RWPE2 (cell line): ENCODE measurements around the gene ACAT2.
"Not testable (repeated sequence)": the region's sequence is repeated elsewhere in the genome, so short reads cannot be mapped to it uniquely, and the experiment has no call there.

Experiments
- ATAC-seq: fragments of 200-7000 bp; cut with Tn5 transposase; 3 replicates; pipeline ENCODE4 v1.9.1; 2021; ENCODE audit warnings: low read depth
- DNase-seq: peaks from one replicate; pipeline ENCODE4 v3.0.0-alpha.2; 2020; ENCODE audit warnings: low spot score
- H3K27ac ChIP-seq: fragments of 450-650 bp; 2 replicates; pipeline ENCODE4 v1.5.1; 2017; ENCODE audit warnings: mild to moderate bottlenecking; ENCODE audit not compliant: poor library complexity, severe bottlenecking
- H3K27me3 ChIP-seq: fragments of 250-450 bp; sonication (Bioruptor Pico); 2 replicates; pipeline ENCODE4 v1.5.1; 2021; ENCODE audit warnings: mild to moderate bottlenecking, moderate library complexity; ENCODE audit not compliant: insufficient read depth, poor library complexity, severe bottlenecking
- H3K36me3 ChIP-seq: fragments of 250-450 bp; sonication (Bioruptor Pico); 2 replicates; pipeline ENCODE4 v1.5.1; 2020; ENCODE audit warnings: low read depth, mild to moderate bottlenecking, moderate library complexity
- H3K4me1 ChIP-seq: fragments of 250-450 bp; sonication (Bioruptor Pico); 2 replicates; pipeline ENCODE4 v1.5.1; 2021; ENCODE audit warnings: mild to moderate bottlenecking, moderate library complexity; ENCODE audit not compliant: insufficient read depth, poor library complexity, severe bottlenecking
- H3K4me3 ChIP-seq: fragments of 250-450 bp; sonication (Bioruptor Pico); 2 replicates; pipeline ENCODE4 v1.5.1; 2021; ENCODE audit warnings: mild to moderate bottlenecking, moderate library complexity; ENCODE audit not compliant: severe bottlenecking
- H3K9me3 ChIP-seq: fragments of 250-450 bp; sonication (Bioruptor Pico); 2 replicates; pipeline ENCODE4 v1.5.1; 2021; ENCODE audit warnings: mild to moderate bottlenecking, moderate library complexity; ENCODE audit not compliant: severe bottlenecking
- CTCF ChIP-seq: fragments of 450-650 bp; IDR thresholded peaks from one replicate; pipeline ENCODE4 v1.5.1; 2017; ENCODE audit warnings: mild to moderate bottlenecking, moderate library complexity; ENCODE audit not compliant: poor library complexity, severe bottlenecking

Gene ACAT2

GRCh38 chr6:159745081-159745480 is 16.8 kb upstream of the ACAT2 start:
- TF ChIP-seq CTCF, result no peak
- Histone ChIP-seq H3K27ac (no peak overlapping the region), H3K4me3 (no peak overlapping the region), H3K9me3 (no peaks in the 10 kb centered on the region), H3K36me3 (peaks cover 98% of the 10 kb centered on the region), H3K27me3 (no peaks in the 10 kb centered on the region), H3K4me1 (no peaks in the 10 kb centered on the region)
- ATAC-seq (no peak), DNase-seq (no peak)

- Histone ChIP-seq H3K4me1 (no peaks in the 10 kb centered on the region), H3K27me3 (no peaks in the 10 kb centered on the region), H3K9me3 (no peaks in the 10 kb centered on the region), H3K4me3 (no peak overlapping the region), H3K36me3 (peaks cover 98% of the 10 kb centered on the region), H3K27ac (no peak overlapping the region)
- TF ChIP-seq CTCF, result no peak
- DNase-seq (no peak), ATAC-seq (no peak)
These were observed 15.1 kb upstream of the ACAT2 start for GRCh38 chr6:159746759-159747158.

- H3K36me3 ChIP-seq, result peaks cover 98% of the 10 kb centered on the region
- H3K9me3 ChIP-seq, H3K4me1 ChIP-seq, H3K27me3 ChIP-seq, ATAC-seq, DNase-seq, H3K27ac ChIP-seq, H3K4me3 ChIP-seq: not testable (repeated sequence)
These were observed 13.7 kb upstream of the ACAT2 start for GRCh38 chr6:159748127-159748526.

GRCh38 chr6:159751448-159751847 is 10.4 kb upstream of the ACAT2 start:
- Histone ChIP-seq H3K4me3 (no peak overlapping the region), H3K9me3 (no peaks in the 10 kb centered on the region), H3K4me1 (no peaks in the 10 kb centered on the region), H3K27me3 (no peaks in the 10 kb centered on the region), H3K36me3 (peaks cover 96% of the 10 kb centered on the region), H3K27ac (no peak overlapping the region)
- ATAC-seq (no peak), DNase-seq (no peak)
- TF ChIP-seq CTCF, result no peak

- no peaks in the 10 kb centered on the region for H3K27me3 ChIP-seq
- ATAC-seq, result no peak
- H3K27ac ChIP-seq, result no peak overlapping the region
- H3K36me3 ChIP-seq, result peaks cover 87% of the 10 kb centered on the region
- H3K9me3 ChIP-seq, result no peaks in the 10 kb centered on the region
- no peak for DNase-seq
- H3K4me3 ChIP-seq, result no peak overlapping the region
- no peak for TF ChIP-seq CTCF
- peaks cover under 1% of the 10 kb centered on the region for H3K4me1 ChIP-seq
These were observed 8.6 kb upstream of the ACAT2 start for GRCh38 chr6:159753081-159753872.
